HepG2 (cell line): Measurements from ENCODE around the gene ITGAE. TPM values are rescaled to one million over a fixed set of nuclear protein-coding genes. Genes with fewer than 3 reads are reported as not detected.

ENCODE experiments used
- JUNB ChIP-seq: sonication (generic); formaldehyde crosslinking; IDR thresholded peaks from 2 replicates; pipeline ENCODE4 v1.8.0; 2022; ENCODE audit warnings: missing genetic modification reagents, mild to moderate bottlenecking, borderline replicate concordance
- NFE2L1 ChIP-seq: sonication (generic); formaldehyde crosslinking; IDR thresholded peaks from 2 replicates; pipeline ENCODE4 v1.4.0; 2020; ENCODE audit warnings: missing genetic modification reagents, mild to moderate bottlenecking, borderline replicate concordance
- ZNF496 ChIP-seq: sonication (generic); formaldehyde crosslinking; IDR thresholded peaks from 2 replicates; pipeline ENCODE4 v1.8.1; 2023; ENCODE audit warnings: mild to moderate bottlenecking, moderate library complexity, missing genetic modification reagents; ENCODE audit not compliant: insufficient replicate concordance
- ZNF768 ChIP-seq: sonication (generic); formaldehyde crosslinking; IDR thresholded peaks from 2 replicates; pipeline ENCODE4 v1.4.0; 2020; ENCODE audit warnings: missing genetic modification reagents
- polyA plus RNA-seq, 8 experiments: library from polyadenylated mRNA; depleted of rRNA in 3 of 8; stranded (reverse) in 7 of 8; unstranded in 1 of 8; fragments of >200 nt; fragmentation: Illumina TruSeq in 4 of 8; extraction: Trizol in 4 of 8; gene quantifications; 2 replicates each; pipeline versions ENCODE4 v1.2.1 to v1.2.3, GENCODE V29; 2011 to 2016; ENCODE audit warnings: low read depth in 4 of 8, missing spikeins in 1 of 8, mixed read lengths in 1 of 8; ENCODE audit not compliant: insufficient read depth in 1 of 8
- total RNA-seq, 5 experiments: library from RNA; depleted of rRNA; stranded (reverse); fragments of >200 nt; fragmentation: Illumina TruSeq; extraction: Trizol; gene quantifications; 2 replicates each; pipeline ENCODE4 v1.2.3, GENCODE V29; 2016; ENCODE audit warnings: low read depth in 1 of 5
- TF ChIP-seq, protein P1 (sequence below): sonication (generic); formaldehyde crosslinking; IDR thresholded peaks from 2 replicates; pipeline ENCODE4 v1.4.0; 2020; ENCODE audit warnings: missing genetic modification reagents, borderline replicate concordance
- TF ChIP-seq, protein P2 (sequence below): sonication (generic); formaldehyde crosslinking; IDR thresholded peaks from 2 replicates; pipeline ENCODE4 v1.4.0; 2020; ENCODE audit warnings: missing genetic modification reagents
- TF ChIP-seq, protein P3 (sequence below): sonication (generic); formaldehyde crosslinking; IDR thresholded peaks from 2 replicates; pipeline ENCODE4 v1.5.1; 2020; ENCODE audit warnings: mild to moderate bottlenecking, missing genetic modification reagents, moderate library complexity

ITGAE gene
- total and polyA plus RNA-seq, 2 of the 13 experiments (the other 11 are each of a cell fraction or from before 2014, with no cell fraction given) = 42.3 to 49.0 TPM

DNA sequence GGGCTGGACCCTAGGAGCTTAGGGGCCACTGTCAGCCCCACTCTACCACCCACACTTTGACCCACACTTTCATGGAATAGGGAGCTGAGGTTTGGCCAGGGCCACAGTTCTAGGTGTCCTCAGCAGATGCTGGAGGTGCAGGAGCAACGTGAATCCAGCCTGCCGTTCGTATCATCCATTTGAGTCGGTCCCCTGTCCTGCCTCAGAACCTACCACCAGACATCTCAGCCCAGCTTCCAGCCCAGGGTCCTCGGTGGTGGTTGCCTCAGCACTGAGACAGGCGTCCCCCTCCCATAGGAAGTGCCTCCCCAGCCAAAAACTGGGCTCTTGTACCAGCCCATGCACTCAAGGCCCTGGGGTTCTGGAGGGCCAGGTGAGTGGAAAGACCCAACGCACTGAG, 359 bp upstream of the ITGAE start (continued):
- TF ChIP-seq, protein P1, sequence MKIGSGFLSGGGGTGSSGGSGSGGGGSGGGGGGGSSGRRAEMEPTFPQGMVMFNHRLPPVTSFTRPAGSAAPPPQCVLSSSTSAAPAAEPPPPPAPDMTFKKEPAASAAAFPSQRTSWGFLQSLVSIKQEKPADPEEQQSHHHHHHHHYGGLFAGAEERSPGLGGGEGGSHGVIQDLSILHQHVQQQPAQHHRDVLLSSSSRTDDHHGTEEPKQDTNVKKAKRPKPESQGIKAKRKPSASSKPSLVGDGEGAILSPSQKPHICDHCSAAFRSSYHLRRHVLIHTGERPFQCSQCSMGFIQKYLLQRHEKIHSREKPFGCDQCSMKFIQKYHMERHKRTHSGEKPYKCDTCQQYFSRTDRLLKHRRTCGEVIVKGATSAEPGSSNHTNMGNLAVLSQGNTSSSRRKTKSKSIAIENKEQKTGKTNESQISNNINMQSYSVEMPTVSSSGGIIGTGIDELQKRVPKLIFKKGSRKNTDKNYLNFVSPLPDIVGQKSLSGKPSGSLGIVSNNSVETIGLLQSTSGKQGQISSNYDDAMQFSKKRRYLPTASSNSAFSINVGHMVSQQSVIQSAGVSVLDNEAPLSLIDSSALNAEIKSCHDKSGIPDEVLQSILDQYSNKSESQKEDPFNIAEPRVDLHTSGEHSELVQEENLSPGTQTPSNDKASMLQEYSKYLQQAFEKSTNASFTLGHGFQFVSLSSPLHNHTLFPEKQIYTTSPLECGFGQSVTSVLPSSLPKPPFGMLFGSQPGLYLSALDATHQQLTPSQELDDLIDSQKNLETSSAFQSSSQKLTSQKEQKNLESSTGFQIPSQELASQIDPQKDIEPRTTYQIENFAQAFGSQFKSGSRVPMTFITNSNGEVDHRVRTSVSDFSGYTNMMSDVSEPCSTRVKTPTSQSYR (CRISPR knock-in tag) = no peak
- TF ChIP-seq NFE2L1 (CRISPR knock-in tag) (0 out of 2 replicates have a peak, but pooled peaks have one; percentile 36), ZNF496 (CRISPR knock-in tag) (no peak), ZNF768 (CRISPR knock-in tag) (peak; percentile 1; the same call in 1 of the 2 replicates), JUNB (no peak)
- TF ChIP-seq, protein P2, sequence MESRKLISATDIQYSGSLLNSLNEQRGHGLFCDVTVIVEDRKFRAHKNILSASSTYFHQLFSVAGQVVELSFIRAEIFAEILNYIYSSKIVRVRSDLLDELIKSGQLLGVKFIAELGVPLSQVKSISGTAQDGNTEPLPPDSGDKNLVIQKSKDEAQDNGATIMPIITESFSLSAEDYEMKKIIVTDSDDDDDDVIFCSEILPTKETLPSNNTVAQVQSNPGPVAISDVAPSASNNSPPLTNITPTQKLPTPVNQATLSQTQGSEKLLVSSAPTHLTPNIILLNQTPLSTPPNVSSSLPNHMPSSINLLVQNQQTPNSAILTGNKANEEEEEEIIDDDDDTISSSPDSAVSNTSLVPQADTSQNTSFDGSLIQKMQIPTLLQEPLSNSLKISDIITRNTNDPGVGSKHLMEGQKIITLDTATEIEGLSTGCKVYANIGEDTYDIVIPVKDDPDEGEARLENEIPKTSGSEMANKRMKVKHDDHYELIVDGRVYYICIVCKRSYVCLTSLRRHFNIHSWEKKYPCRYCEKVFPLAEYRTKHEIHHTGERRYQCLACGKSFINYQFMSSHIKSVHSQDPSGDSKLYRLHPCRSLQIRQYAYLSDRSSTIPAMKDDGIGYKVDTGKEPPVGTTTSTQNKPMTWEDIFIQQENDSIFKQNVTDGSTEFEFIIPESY = no peak
- TF ChIP-seq, protein P3, sequence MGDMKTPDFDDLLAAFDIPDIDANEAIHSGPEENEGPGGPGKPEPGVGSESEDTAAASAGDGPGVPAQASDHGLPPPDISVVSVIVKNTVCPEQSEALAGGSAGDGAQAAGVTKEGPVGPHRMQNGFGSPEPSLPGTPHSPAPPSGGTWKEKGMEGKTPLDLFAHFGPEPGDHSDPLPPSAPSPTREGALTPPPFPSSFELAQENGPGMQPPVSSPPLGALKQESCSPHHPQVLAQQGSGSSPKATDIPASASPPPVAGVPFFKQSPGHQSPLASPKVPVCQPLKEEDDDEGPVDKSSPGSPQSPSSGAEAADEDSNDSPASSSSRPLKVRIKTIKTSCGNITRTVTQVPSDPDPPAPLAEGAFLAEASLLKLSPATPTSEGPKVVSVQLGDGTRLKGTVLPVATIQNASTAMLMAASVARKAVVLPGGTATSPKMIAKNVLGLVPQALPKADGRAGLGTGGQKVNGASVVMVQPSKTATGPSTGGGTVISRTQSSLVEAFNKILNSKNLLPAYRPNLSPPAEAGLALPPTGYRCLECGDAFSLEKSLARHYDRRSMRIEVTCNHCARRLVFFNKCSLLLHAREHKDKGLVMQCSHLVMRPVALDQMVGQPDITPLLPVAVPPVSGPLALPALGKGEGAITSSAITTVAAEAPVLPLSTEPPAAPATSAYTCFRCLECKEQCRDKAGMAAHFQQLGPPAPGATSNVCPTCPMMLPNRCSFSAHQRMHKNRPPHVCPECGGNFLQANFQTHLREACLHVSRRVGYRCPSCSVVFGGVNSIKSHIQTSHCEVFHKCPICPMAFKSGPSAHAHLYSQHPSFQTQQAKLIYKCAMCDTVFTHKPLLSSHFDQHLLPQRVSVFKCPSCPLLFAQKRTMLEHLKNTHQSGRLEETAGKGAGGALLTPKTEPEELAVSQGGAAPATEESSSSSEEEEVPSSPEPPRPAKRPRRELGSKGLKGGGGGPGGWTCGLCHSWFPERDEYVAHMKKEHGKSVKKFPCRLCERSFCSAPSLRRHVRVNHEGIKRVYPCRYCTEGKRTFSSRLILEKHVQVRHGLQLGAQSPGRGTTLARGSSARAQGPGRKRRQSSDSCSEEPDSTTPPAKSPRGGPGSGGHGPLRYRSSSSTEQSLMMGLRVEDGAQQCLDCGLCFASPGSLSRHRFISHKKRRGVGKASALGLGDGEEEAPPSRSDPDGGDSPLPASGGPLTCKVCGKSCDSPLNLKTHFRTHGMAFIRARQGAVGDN (CRISPR knock-in tag) = peak; percentile 24; the same call in 1 of the 2 replicates
